Endothelial cell of umbilical vein (primary cell): ENCODE results near the gene LRRC66. TPM values are rescaled to one million over a fixed set of nuclear protein-coding genes. Genes with fewer than 3 reads are reported as not detected.

Source experiments
- BruUV-seq: library from RNA; stranded (reverse); fragments of 400-500 nt; replicated peaks from 2 replicates; lab custom pipeline; 2021; lab: Mats Ljungman, UMichigan
- CTCF ChIA-PET: fragments of 300-600, 350-600 bp; sonication (Branson Sonifier 250); formaldehyde crosslinking; loops from one replicate; lab custom pipeline; 2021; ENCODE audit warnings: antibody characterized with exemption, inconsistent platforms; lab: Charles Lee
- POLR2A ChIA-PET: fragments of 300-600, 350-600 bp; sonication (Branson Sonifier 250); formaldehyde crosslinking; loops from one replicate; lab custom pipeline; 2021; ENCODE audit warnings: antibody characterized with exemption, inconsistent platforms; lab: Charles Lee
- DNase-seq: peaks from one replicate; pipeline ENCODE4 v3.0.0-alpha.2; 2011; ENCODE audit warnings: low read depth, low spot score
- FAIRE-seq: peaks from 2 replicates; lab custom pipeline; 2011; peaks lifted over from hg19 to GRCh38; lab: Jason Lieb, UNC
- H2AFZ ChIP-seq: 2 replicates; pipeline ENCODE4 v1.6.0; 2012; ENCODE audit warnings: low read depth, low read length, control low read depth, inconsistent platforms
- H3K27ac ChIP-seq: 2 replicates; pipeline ENCODE4 v1.5.1; 2011; ENCODE audit warnings: low read depth, mild to moderate bottlenecking, control low read depth, low read length, moderate library complexity; ENCODE audit not compliant: insufficient read depth
- H3K27me3 ChIP-seq, 2 experiments: 2 replicates each; pipeline versions ENCODE4 v1.6.0 to v1.6.1; 2011; ENCODE audit warnings: low read length in 2 of 2, mixed read lengths in 1 of 2; ENCODE audit not compliant: control insufficient read depth in 2 of 2, insufficient read depth in 2 of 2
- H3K36me3 ChIP-seq, 2 experiments: 2 replicates in 1 of 2; 3 replicates in 1 of 2; pipeline ENCODE4 v1.5.1; 2011; ENCODE audit warnings: low read length in 2 of 2, mild to moderate bottlenecking in 1 of 2, moderate library complexity in 1 of 2; ENCODE audit not compliant: control insufficient read depth in 2 of 2, insufficient read depth in 2 of 2; ENCODE audit errors: extremely low read depth in 1 of 2
- H3K4me1 ChIP-seq: 3 replicates; pipeline ENCODE4 v1.5.1; 2011; ENCODE audit warnings: mild to moderate bottlenecking, low read length; ENCODE audit not compliant: control insufficient read depth, insufficient read depth; ENCODE audit errors: extremely low read depth
- H3K4me2 ChIP-seq: 2 replicates; pipeline ENCODE4 v1.6.1; 2011; ENCODE audit warnings: low read length, control low read depth, mixed read lengths; ENCODE audit not compliant: insufficient read depth
- H3K4me3 ChIP-seq, 3 experiments: fragments of 200-600 bp in 1 of 3; sonication (generic), shearing (Covaris generic) in 1 of 3; replicated peaks in 1 of 3; 2 replicates each; pipeline ENCODE4 v1.5.1; 2011 to 2016; ENCODE audit warnings: control low read depth in 3 of 3, low read length in 3 of 3, mild to moderate bottlenecking in 2 of 3, inconsistent platforms in 1 of 3, low read depth in 1 of 3, moderate library complexity in 1 of 3; ENCODE audit not compliant: insufficient read depth in 1 of 3
- H3K79me2 ChIP-seq: 2 replicates; pipeline ENCODE4 v1.6.0; 2012; ENCODE audit warnings: low read length, inconsistent platforms; ENCODE audit not compliant: control insufficient read depth, insufficient read depth
- H3K9ac ChIP-seq: replicated peaks from 2 replicates; pipeline ENCODE3; 2011; ENCODE audit warnings: low read length, control low read depth; ENCODE audit not compliant: insufficient read depth; ENCODE audit errors: extremely low read depth
- H3K9me1 ChIP-seq: replicated peaks from 3 replicates; pipeline ENCODE4 v1.6.0; 2011; ENCODE audit warnings: mild to moderate bottlenecking, low read length; ENCODE audit not compliant: control insufficient read depth, insufficient read depth; ENCODE audit errors: extremely low read depth
- H3K9me3 ChIP-seq: replicated peaks from 2 replicates; pipeline ENCODE4 v1.5.1; 2012; ENCODE audit warnings: low read length, inconsistent platforms; ENCODE audit not compliant: control insufficient read depth, insufficient read depth
- H4K20me1 ChIP-seq: replicated peaks from 2 replicates; pipeline ENCODE3; 2011; ENCODE audit warnings: mild to moderate bottlenecking, low read length; ENCODE audit not compliant: control insufficient read depth, insufficient read depth; ENCODE audit errors: extremely low read depth
- CTCF ChIP-seq, 2 donors: IDR thresholded peaks; 1 replicate in 1 of 2; 2 replicates in 1 of 2; pipeline ENCODE4 v1.5.1; 2011; ENCODE audit warnings: low read length in 2 of 2, mild to moderate bottlenecking in 2 of 2, moderate library complexity in 2 of 2, control low read depth in 1 of 2, inconsistent platforms in 1 of 2, low read depth in 1 of 2; ENCODE audit not compliant: insufficient read depth in 1 of 2; ENCODE audit errors: extremely low read depth in 1 of 2
- EZH2 ChIP-seq: IDR thresholded peaks from 2 replicates; pipeline ENCODE4 v1.6.1; 2012; ENCODE audit warnings: borderline replicate concordance, low read depth, mild to moderate bottlenecking, moderate library complexity, low read length, inconsistent platforms; ENCODE audit not compliant: severe bottlenecking
- FOS ChIP-seq: IDR thresholded peaks from 2 replicates; pipeline ENCODE4 v1.6.1; 2011; ENCODE audit warnings: mild to moderate bottlenecking, low read length, moderate library complexity, borderline replicate concordance; ENCODE audit not compliant: insufficient read depth
- GATA2 ChIP-seq: IDR thresholded peaks from 2 replicates; pipeline ENCODE4 v1.7.0; 2011; ENCODE audit warnings: low read depth, mild to moderate bottlenecking, moderate library complexity, mixed read lengths, low read length; ENCODE audit not compliant: insufficient read length, insufficient read depth
- JUN ChIP-seq: IDR thresholded peaks from 2 replicates; pipeline ENCODE4 v1.6.1; 2011; ENCODE audit warnings: borderline replicate concordance, low read depth; ENCODE audit not compliant: insufficient read length, insufficient read depth
- MYC ChIP-seq: IDR thresholded peaks from one replicate; pipeline ENCODE4 v1.6.1; 2011; ENCODE audit warnings: mild to moderate bottlenecking, low read depth, low read length
- POLR2A ChIP-seq: IDR thresholded peaks from 2 replicates; pipeline ENCODE4 v1.6.1; 2012; ENCODE audit warnings: low read depth, mild to moderate bottlenecking, control low read depth, low read length
- POLR2AphosphoS5 ChIP-seq: IDR thresholded peaks from 2 replicates; pipeline ENCODE4 v1.6.1; 2012; ENCODE audit warnings: low read depth, mild to moderate bottlenecking, control low read depth, low read length, moderate library complexity; ENCODE audit not compliant: insufficient read depth
- dilution Hi-C: fragments of 300-500 bp; cut with MboI; formaldehyde crosslinking; loops from one replicate; pipeline ENCODE4 v1.15.0; 2019; ENCODE audit warnings: low sequenced_read_pairs; ENCODE audit not compliant: extremely low pct_ligation_motif_present
- intact Hi-C: fragments of 100-400 bp; cut with micrococcal nuclease; formaldehyde crosslinking; loops from one replicate; pipeline ENCODE4 v1.10.0; 2022
- polyA plus RNA-seq, 4 experiments: library from polyadenylated mRNA; depleted of rRNA in 3 of 4; stranded (reverse) in 3 of 4; unstranded in 1 of 4; fragments of >200 nt; gene quantifications; 2 replicates each; pipeline versions ENCODE4 v1.2.1 to v1.2.3, GENCODE V29; 2011 to 2012; ENCODE audit warnings: missing spikeins in 1 of 4
- total RNA-seq: library from RNA; stranded (reverse); gene quantifications from 2 replicates; pipeline ENCODE4 v1.2.3, GENCODE V29; 2021
- TF ChIP-seq, protein P1 (sequence below): IDR thresholded peaks from 2 replicates; pipeline ENCODE4 v1.6.1; 2011; ENCODE audit not compliant: insufficient read depth, insufficient read length

Gene LRRC66
- total and polyA plus RNA-seq, 2 donors (not counting 3 experiments of a cell fraction or from before 2014, with no cell fraction given) = 0.15 to 0.27 TPM

GRCh38 chr4:52012651-52013050, 7.5 kb downstream of the LRRC66 start:
- Histone ChIP-seq H3K4me1 (peaks cover 19% of the 10 kb centered on the region), H3K36me3 (no peaks in the 10 kb centered on the region), H3K79me2 (no peaks in the 10 kb centered on the region), H2AFZ (no peak overlapping the region), H3K9me1 (no peaks in the 10 kb centered on the region), H3K9me3 (no peaks in the 10 kb centered on the region), H3K4me2 (no peak overlapping the region), H3K9ac (no peak overlapping the region), H3K4me3 (no peak overlapping the region), H3K27ac (no peak overlapping the region), H3K27me3 (no peaks in the 10 kb centered on the region), H4K20me1 (no peaks in the 10 kb centered on the region)
- no peak for FAIRE-seq
- dilution Hi-C loops = no loop called here
- no peak for DNase-seq
- TF ChIP-seq EZH2 (no peak), POLR2A (no peak), FOS (no peak), JUN (no peak), POLR2AphosphoS5 (no peak), GATA2 (no peak), MYC (no peak), CTCF (IDR thresholded peaks at IDR 0.05; ENCODE audit: extremely low read depth in 1 of 2, insufficient read depth in 1 of 2, low read depth in 1 of 2, low read length in 2 of 2) (no peak)
- TF ChIP-seq, protein P1, sequence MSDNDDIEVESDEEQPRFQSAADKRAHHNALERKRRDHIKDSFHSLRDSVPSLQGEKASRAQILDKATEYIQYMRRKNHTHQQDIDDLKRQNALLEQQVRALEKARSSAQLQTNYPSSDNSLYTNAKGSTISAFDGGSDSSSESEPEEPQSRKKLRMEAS = no peak
- intact Hi-C loops = no loop called here
- CTCF ChIA-PET = no interaction called here
- POLR2A ChIA-PET = no interaction called here
- BruUV-seq = no TSS peak
